ENCODE measurements around the gene SRRM1.

The SRRM1 gene, protein sequence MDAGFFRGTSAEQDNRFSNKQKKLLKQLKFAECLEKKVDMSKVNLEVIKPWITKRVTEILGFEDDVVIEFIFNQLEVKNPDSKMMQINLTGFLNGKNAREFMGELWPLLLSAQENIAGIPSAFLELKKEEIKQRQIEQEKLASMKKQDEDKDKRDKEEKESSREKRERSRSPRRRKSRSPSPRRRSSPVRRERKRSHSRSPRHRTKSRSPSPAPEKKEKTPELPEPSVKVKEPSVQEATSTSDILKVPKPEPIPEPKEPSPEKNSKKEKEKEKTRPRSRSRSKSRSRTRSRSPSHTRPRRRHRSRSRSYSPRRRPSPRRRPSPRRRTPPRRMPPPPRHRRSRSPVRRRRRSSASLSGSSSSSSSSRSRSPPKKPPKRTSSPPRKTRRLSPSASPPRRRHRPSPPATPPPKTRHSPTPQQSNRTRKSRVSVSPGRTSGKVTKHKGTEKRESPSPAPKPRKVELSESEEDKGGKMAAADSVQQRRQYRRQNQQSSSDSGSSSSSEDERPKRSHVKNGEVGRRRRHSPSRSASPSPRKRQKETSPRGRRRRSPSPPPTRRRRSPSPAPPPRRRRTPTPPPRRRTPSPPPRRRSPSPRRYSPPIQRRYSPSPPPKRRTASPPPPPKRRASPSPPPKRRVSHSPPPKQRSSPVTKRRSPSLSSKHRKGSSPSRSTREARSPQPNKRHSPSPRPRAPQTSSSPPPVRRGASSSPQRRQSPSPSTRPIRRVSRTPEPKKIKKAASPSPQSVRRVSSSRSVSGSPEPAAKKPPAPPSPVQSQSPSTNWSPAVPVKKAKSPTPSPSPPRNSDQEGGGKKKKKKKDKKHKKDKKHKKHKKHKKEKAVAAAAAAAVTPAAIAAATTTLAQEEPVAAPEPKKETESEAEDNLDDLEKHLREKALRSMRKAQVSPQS

DNA sequence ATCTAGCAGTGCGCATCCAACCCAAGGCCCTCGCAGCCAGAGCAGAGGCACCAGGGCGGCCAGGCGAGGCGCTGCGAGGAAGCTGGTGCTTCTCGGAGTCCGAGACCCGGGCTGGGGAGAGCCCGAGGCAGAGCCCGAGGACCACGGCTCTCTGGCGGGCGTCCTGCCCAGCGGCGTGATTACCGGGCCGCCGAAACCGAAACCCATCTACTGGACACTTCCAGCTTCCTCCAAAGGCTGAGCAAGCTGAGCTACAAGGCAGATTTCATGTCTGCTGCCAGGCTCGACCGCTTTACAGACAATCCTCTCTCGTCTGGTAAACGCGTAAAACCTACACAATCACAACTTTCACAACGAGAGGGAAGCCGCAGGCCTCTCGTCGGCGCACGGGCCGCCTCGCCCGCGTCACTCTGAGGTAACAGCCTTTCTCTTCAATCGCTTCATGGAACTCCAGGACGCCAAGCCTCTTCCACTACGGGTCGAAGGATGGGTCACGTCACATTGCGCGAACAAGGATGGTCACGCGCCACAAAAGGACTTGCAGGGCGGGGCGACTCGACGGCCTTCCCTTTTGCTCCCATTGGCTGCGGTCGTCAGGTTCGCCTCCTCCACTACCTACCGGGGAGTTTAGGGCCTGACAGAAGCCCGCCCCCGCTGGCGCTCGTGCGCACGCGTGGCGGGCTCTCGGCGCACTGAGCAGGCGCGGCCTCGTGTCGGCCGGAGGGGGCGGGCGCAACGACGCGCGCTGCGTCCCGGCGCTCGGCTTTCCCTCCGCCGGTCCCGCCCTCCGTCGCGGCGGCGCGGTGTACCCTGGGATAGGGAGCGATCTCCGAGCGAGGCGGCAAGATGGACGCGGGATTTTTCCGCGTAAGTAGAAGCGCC lies at the start of gene SRRM1:
Gene SRRM1 (plus strand): TSS at position 822 of the 882 bp plus-strand sequence. CDS start 25 bp downstream, at position 847.
- peak; percentile 98 to 99 for DNase-seq

DNA sequence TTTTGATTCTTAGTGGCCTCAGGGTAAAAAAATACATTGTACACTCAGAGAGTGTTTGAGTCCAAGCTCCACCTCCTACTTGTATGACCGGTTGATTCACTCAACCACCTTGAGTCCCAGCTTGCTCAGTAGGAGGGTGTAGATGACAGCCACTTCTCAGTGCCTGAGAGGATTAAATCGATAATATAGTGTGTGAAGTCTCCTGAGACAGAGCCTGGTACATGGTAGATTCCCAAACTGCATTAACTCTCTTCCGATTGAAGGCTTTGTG lies 48.8 kb upstream of the SRRM1 start:
- DNase-seq: no peak

DNA sequence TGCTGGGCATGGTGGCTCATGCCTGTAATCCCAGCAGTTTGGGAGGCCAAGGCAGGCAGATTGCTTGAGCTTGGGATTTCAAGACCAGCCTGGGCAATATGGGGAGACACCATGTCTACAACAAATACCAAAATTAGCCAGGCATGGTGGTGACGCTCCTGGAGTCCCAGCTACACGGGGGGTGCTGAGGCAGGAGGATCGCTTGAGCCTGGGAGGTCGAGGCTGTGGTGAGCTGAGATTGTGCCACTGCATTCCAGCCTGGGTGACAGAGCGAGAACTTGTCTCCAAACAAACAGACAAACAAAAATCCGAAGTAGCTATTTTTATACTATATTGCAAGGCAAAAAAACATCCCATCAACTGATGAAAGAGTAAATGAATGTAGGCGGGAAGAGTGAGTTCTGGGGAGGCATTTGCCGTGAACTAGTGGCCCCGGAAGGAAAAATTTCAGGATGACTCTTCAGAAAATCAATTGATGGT lies 46.7 kb upstream of the SRRM1 start:
- DNase-seq: no peak

DNA sequence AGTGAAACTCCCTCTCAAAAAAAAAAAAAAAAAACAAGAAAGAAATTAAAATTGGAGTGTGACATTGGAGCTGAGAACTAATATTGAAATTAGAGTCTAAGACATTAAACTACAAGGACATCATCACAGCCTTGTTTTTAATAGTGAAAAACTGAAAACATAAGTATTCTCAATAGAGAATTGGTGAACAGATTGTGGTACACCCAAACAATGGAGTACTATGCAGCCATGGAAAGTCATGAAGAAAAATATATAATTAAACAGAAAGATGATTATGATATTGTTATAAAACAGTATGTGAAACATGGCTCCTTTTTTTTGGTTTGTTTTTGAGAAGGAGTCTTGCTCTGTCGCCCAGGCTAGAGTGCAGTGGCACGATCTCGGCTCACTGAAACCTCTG lies 43.8 kb upstream of the SRRM1 start:
- no peak for DNase-seq

DNA sequence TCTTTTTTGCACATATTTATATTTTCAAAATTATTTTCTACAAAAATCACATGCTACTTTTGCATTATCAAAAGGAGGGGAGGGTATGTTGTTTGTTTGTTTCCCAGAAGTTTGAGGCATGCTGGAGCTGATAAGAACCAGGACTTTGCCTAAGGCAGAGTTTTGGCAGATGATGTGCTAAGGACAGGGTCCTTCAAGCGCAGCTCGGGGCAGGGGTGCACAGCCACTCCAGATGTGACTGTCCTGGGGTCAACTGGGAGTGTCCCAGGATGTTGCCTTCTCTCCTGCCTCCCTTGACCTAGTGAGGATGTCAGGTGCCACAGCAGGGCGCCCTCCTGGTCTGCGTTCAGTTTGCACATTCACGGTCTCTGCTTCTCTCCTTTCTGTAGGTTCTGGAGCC lies 42.6 kb upstream of the SRRM1 start:
- no peak for DNase-seq

DNA sequence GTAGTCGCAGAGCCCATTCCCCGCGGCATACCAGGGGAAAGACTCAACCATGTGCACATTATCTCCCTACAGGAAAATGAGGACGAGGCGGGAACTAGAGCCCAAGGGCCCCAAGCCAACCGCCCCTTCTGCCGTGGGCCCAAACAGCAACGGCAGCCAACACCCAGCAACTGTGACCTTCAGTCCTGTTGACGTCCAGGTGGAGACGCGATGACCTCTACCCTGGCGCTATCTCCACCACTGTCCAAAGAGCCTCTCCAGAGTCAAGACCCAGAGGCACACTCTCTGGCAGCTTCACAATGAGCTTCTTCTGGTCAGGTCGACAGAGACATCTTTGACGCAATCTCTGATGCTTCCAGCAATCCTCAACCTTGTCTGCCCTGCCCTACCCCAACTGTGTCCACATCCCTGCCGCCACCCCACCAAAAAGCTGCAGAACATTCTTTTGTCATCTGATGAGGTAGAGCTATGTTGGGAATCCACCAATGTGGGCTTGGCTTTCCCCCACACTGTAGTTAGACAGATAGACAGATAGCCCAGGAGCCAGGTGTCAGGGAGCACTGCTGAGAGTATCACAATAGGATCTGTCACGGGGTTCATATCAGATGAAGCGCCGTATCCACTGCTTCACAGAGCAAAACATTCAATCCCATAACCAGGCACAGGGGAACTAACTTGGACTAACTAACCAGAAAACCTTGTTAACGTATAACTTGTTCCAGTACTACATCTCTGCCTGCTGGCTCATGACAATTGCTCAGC lies 37.4 kb upstream of the SRRM1 start:
- no peak for DNase-seq

DNA sequence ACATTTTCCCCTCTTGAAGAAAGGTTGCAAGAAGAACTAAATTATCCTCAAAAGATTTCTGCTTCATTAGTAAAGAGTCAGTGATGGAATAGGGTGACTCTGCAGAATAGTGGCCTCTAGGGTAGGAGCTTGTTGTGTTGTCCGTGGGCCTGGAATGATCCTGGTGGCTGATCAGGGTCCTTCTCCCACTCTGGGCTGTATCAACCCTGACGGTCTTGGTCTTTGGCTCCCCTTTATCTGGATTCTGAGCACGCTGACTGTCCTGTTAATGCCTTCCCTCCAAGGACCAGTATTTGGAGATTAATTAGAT lies 36.9 kb upstream of the SRRM1 start:
- DNase-seq: no peak

DNA sequence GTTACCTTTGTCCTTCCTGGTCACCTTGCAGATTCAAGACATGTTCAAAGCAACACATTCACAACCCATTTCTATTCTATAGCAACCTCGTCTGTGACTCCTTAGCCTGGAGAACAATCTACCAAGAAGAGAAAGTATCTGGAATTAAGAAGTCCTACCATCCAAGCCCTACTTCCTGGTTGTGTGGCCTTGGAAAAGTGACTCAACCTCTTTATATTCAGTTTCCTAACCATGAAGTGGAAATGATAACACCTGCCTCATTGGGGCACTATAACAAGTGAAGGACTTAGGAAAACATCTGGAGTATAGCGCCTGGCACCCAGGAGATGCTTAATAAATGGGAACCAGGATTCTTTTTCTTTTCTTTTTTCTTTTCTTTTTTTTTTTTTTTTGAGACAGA lies 36.5 kb upstream of the SRRM1 start:
- no peak for DNase-seq

DNA sequence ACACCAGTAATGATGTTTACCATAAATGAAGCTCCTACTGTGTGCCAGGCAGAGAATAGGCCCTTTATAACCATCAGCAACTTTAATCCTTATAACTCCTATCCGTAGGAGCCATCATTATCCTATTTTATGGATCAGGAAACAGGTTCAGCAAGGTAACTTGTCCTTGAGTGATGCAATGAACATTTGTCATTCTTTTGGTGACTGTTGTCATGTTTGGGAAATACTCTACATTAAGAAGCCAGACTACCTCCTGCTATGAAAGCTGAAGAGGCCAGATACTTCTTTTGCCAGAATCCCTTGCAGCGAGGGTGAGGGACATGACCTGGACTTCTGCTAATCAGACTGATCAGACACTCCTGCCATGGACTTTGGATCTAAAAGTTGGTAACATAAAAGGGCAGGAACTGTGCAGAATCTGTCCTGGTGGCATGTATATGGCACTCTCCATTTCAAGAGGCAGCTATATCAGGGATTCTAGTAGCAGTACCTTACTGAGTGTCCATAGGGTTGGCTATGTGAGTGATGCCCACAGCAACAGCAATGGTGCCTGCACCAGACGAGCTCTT lies 33.1 kb upstream of the SRRM1 start:
- DNase-seq: no peak

DNA sequence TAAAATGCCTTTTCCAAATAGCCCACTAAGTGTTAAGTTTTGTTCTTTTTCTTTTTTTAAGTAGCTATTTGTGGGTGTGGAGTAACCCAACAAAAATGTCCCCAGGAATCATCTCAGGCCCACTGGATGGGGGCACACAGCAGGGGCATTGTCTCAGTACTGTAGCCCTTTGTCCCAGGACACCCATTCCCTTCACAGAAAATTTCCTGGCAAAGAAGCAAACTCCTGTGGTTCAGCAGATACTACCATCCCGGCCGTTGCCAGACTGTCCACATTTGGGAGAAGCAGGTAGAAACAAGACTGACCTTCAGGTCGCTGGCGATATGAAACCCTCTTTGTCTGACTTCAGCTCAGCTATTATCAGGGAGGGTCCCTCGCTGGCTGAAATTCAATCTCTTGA lies 23.7 kb upstream of the SRRM1 start:
- no peak for DNase-seq

DNA sequence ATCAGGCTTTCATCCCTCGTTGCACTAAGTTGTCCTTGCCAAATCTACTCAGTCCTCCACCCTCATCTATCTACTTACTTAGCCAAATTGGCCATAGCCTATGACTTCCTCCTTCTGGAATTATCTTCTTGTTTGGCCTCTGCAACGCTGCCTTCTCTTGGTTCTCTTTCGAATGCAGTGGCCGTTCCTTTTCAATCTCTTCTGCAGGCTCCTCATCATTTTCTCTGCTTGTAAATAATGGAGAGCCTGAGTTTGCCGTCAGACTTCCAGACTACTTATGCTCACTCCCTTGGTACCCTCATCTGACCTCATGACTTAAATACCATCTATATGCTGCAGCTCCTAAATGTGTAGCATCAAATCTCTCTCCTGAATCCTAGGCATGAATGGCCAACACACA lies 22.4 kb upstream of the SRRM1 start:
- no peak for DNase-seq

DNA sequence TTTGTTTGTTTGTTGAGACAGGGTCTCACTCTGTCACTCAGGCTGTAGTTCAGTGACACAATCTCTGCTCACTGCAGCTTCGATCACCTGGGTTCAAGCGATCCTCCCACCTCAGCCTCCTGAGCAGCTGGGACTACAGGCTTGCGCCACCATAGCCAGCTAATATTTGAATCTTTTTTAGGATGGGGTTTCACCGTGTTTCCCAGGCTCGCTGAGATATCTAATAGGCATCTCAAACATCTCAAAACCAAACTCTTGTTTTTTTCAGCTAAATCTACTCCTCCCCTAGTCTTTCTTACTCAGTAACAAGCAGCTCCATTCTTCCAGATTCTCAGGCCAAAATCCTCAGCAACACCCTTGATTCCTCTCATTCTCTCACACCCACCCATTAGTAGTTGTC lies 22.0 kb upstream of the SRRM1 start:
- no peak for DNase-seq

DNA sequence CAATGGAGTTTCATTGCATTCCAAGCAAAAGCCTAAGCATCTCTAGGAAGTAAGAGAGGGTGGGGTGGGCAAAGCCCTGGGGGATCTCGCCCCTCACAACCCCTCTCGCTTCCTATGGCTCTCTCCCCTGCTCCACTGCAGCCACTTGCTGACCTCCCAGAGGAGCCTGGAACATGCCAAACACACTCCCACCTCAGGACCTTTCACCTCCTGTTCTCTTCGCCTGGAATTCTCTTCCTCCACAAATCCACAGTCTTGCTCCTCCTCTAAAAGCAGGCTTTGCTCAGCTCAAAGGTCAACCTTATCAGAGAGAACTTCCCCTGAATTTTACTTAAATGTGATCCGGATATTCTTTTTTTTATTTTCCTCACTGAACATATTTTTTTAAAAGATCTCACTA lies 20.9 kb upstream of the SRRM1 start:
- no peak for DNase-seq

DNA sequence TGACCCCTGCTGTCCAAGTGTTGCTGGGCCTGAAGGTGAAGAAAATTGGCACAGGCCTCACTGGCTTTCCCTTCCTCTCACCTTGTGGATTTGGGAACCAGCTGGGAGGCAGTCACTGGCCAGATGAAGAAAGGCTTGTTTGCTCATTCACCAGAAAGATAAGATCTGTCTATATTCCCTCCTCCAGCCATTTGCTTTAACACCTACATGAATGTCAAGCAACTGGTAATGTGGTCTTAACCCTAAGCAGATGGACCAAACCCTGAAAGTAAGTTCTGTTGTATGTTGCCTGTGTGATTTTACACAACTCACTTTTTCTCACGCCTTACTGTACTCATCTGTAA lies 10.3 kb upstream of the SRRM1 start:
- DNase-seq: no peak

DNA sequence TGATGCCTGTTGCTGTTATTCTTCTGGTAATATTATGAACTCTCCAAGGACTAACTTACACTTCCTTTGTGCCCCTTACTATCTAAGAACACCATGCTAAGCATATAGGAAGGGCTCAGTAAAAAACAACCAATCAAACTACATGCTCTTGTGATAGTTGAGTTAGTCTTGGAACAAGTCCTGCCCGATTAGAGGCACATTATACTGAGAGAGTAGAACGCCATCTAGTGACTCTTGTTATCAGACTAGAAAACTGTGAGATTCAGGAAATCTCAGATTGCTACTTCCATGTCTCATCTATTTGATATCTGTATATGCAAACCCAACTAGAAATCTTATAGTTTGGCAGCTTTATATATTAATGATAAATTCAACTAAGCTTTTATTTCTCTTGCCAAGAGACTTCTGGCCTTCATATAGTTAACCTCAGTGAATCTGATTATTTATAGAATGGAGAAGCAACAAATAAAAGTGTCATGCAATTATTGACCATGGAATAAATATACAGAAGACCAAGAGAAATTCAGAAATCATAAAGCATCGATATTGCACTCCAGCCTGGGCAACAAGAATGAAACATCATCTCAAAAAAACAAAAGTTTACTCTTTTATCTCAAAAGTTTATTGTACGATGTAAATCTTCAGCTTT lies 7.8 kb upstream of the SRRM1 start:
- DNase-seq: peak; percentile 70 to 81

DNA sequence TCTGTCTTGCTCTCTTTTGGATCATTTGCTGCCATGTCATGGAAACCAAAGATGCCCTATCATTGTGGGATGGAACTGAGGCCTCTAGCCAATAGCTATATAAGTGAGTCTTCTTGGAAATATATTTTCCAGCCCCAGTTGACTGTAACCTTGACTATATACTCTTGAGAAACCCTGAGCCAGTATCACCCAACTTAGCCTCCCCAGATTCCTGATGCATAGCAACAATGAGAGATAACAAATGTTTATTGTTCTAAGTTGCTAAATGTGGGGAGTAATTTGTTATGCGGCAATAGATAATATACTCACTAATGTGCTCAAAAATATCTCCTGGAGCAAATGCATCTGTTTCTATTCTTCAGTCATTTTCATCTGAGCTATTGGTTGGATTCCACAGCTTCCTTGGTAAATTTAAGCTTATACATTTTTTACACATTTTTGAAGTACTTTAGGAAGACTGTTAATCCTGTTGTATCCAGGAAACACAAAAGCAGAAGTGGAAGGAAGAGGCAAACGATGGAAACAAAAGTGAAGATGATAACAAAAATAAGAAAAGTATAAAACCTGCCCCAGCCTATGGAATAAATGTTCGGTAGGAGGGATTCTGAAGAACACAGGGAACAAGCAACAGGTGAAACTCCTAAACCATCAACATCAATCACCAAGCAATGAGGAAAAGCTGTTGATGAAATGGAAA lies 6.3 kb upstream of the SRRM1 start:
- DNase-seq: no peak

DNA sequence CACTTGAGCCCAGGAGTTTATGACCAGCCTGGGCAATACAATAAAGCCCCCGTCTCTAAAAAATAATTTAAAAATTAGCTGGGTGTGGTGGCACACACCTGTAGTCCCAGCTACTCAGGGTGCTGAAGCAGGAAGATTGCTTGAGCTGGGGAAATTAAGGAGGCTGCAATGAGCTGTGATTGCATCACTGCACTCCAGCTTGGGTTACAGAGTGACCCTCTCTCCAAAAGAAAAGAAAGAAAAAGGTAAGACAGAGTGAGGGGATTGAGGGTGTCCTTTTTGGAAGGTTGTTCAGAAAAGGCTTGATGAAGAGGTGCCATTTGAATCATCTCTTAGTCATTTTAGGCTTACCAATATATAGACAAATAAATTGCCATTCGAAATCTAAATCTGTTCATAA lies 4.0 kb upstream of the SRRM1 start:
- no peak for DNase-seq

DNA sequence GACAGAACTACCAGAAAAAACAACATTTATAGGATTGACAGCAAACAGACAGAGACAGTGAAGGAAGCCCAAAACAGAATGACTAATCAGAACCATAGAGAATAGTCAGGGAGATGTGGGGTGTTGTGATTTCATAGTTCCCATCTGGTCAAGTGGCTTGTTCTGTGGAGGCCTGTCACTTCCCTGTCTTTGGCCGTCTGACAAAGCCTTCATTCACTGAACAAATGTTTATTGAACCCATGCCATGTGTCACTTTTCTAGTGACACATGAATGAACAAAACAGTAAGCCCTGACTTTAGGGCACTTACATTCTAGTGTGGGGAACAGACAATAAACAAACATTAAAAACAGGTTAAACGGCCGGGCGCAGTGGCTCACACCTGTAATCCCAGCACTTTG lies 3.2 kb upstream of the SRRM1 start:
- DNase-seq: no peak

DNA sequence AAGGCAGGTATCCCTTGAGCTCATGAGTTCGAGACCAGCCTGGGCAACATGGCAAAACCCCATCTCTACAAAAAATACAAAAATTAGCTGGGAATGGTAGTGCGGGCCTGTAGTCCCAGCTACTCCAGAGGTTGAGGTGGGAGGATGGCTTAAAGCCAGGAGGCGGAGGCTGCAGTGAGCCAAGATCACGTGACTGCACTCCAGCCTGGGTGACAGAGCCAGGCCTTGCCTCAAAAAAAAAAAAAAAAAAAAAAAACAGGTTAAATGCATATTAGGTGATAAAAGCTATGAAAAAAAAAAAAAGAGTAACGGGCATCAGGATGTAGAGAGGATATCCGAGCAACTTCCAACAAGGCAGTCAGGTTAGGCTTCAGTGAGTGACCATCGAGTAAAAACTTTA lies 2.8 kb upstream of the SRRM1 start:
- DNase-seq: no peak

DNA sequence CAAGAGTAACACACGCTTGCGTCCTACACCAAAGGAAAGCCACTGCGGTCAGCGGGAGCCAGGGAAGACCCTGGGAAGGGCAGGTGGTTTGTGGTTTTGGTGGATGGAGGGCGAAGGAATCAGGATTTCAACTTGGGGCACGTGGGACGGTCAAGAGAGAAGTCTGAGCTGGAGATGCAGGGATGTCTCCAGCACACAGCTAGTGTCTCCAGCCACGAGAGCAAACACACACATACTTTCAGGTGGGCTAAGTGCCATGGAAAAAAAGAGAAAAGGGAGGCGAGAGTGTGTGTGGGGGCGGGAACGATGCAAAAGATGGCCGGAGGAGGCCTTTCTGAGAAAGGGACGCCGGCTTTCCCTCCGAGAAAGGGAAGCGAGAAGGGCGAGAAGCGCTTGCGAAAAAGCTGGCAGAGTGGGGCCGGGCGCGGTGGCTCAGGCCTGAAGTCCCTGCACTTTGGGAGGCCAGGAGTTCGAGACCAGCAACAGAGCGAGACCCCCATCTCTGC lies 1.4 kb upstream of the SRRM1 start:
- DNase-seq: no peak
